ENCODE results near the gene TEAD2. TPM values are rescaled to one million over a fixed set of nuclear protein-coding genes. Genes with fewer than 3 reads are reported as not detected.
"Not testable (repeated sequence)": the region's sequence is repeated elsewhere in the genome, so short reads cannot be mapped to it uniquely, and the experiment has no call there.

The TEAD2 gene
- total and polyA plus RNA-seq, 9 of the 15 experiments (the other 6 are each of a cell fraction or from before 2014, with no cell fraction given): 1.6 to 27.0 (median 13.9) TPM

- TF ChIP-seq, protein P1, sequence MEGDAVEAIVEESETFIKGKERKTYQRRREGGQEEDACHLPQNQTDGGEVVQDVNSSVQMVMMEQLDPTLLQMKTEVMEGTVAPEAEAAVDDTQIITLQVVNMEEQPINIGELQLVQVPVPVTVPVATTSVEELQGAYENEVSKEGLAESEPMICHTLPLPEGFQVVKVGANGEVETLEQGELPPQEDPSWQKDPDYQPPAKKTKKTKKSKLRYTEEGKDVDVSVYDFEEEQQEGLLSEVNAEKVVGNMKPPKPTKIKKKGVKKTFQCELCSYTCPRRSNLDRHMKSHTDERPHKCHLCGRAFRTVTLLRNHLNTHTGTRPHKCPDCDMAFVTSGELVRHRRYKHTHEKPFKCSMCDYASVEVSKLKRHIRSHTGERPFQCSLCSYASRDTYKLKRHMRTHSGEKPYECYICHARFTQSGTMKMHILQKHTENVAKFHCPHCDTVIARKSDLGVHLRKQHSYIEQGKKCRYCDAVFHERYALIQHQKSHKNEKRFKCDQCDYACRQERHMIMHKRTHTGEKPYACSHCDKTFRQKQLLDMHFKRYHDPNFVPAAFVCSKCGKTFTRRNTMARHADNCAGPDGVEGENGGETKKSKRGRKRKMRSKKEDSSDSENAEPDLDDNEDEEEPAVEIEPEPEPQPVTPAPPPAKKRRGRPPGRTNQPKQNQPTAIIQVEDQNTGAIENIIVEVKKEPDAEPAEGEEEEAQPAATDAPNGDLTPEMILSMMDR (IDR thresholded peaks at IDR 0.05 in 2 of 3, conservative IDR thresholded peaks at IDR 0.05 in 1 of 3; ENCODE audit: insufficient read depth in 2 of 3, low read depth in 1 of 3, low read length in 3 of 3): no peak
Observed at GRCh38 chr19:49333811-49334288, 28.4 kb downstream of the TEAD2 start (continued).

- DNase-seq (ENCODE audit: extremely low read depth in 1 of 4, low spot score in 3 of 4) (no peak), ATAC-seq (no peak), FAIRE-seq (no peak)
- no peaks in the 10 kb centered on the region for H3K9me1 ChIP-seq (ENCODE audit: control insufficient read depth, insufficient read depth, low read length)
- H3K4me1 ChIP-seq (replicated peaks in 1 of 2; ENCODE audit: control insufficient read depth in 2 of 2, insufficient read depth in 2 of 2, low read length in 2 of 2): peaks cover 27 to 62% of the 10 kb centered on the region in 2 experiments; a peak in 4 of 5 replicates
- H3K9ac ChIP-seq (ENCODE audit: insufficient read depth in 1 of 2, low read depth in 2 of 2, low read length in 2 of 2): 0 out of 4 replicates have a peak overlapping the region, but pooled peaks of 1 of the 2 experiments have one; percentile 2
- no peak overlapping the region for H3K4me2 ChIP-seq (ENCODE audit: insufficient read depth, low read length)
- TF ChIP-seq MAFG (tag; conservative IDR thresholded peaks at IDR 0.05) (0 out of 2 replicates have a peak, but pooled peaks have one; percentile 30), ZNF316 (IDR thresholded peaks at IDR 0.05) (peak; percentile 43; the same call in 1 of the 2 replicates), C11orf30 (IDR thresholded peaks at IDR 0.05; ENCODE audit: low read depth) (peak; percentile 60), NFE2 (IDR thresholded peaks at IDR 0.05; ENCODE audit: low read depth) (peak; percentile 26; the same call in 1 of the 2 replicates), THRAP3 (IDR thresholded peaks at IDR 0.05; ENCODE audit: borderline replicate concordance) (no peak), PTBP1 (IDR thresholded peaks at IDR 0.05; ENCODE audit: low read depth, low read length) (no peak)
- no peak overlapping the region for H3K4me3 ChIP-seq
- no peaks in the 10 kb centered on the region for H3K9me3 ChIP-seq (replicated peaks; ENCODE audit: control insufficient read depth, insufficient read depth, low read depth, low read length)
- POLR2A ChIA-PET: interaction anchor here (0.5 to 1.6 kb wide), 3 partner anchors 12 to 172 kb away, joined by 3 to 4 read pairs (median 3); no protein-coding TSS in a partner anchor
- no peaks in the 10 kb centered on the region for H3K27me3 ChIP-seq (ENCODE audit: control insufficient read depth in 2 of 2, insufficient read depth in 2 of 2, low read length in 2 of 2)
- no peak overlapping the region for H3K27ac ChIP-seq (ENCODE audit: extremely low read depth, low read depth, low read length)
- H4K20me1 ChIP-seq (replicated peaks; ENCODE audit: control insufficient read depth, insufficient read depth, low read length): no peaks in the 10 kb centered on the region
- intact Hi-C loops (cut with micrococcal nuclease) (no loop called here), in situ Hi-C loops (cut with MboI) (no loop called here)
- WGBS (ENCODE audit: insufficient coverage, low coverage, missing lambda C conversion rate): 51% methylated on average over 3 of the region's 3 CpGs
- H3K36me3 ChIP-seq (ENCODE audit: control insufficient read depth, insufficient read depth, low read length): 0 out of 3 replicates have a peak, but pooled peaks cover 3% of the 10 kb centered on the region
- CTCF ChIA-PET (ENCODE audit: low intra/inter-chr PET ratio): interaction anchor here (0.5 kb wide), 1 partner anchor 136 kb away, joined by 5 read pairs; no protein-coding TSS in a partner anchor
- BruUV-seq (replicated peaks): no TSS peak
- H3K79me2 ChIP-seq (ENCODE audit: control insufficient read depth, insufficient read depth, low read length): no peaks in the 10 kb centered on the region
- no peak overlapping the region for H2AFZ ChIP-seq (ENCODE audit: low read depth, low read length)
Observed at GRCh38 chr19:49333418-49333805, 28.8 kb downstream of the TEAD2 start.

GRCh38 chr19:49332691-49333417 lies 29.4 kb downstream of the TEAD2 start:
- H3K79me2 ChIP-seq (ENCODE audit: control insufficient read depth, insufficient read depth, low read length); DNase-seq (ENCODE audit: extremely low read depth in 1 of 4, low spot score in 3 of 4); BruUV-seq (replicated peaks); intact Hi-C loops (cut with micrococcal nuclease); H3K36me3 ChIP-seq (ENCODE audit: control insufficient read depth, insufficient read depth, low read length); H4K20me1 ChIP-seq (replicated peaks; ENCODE audit: control insufficient read depth, insufficient read depth, low read length); ATAC-seq; H2AFZ ChIP-seq (ENCODE audit: low read depth, low read length); H3K4me3 ChIP-seq; H3K27me3 ChIP-seq (ENCODE audit: control insufficient read depth in 2 of 2, insufficient read depth in 2 of 2, low read length in 2 of 2); H3K4me2 ChIP-seq (ENCODE audit: insufficient read depth, low read length); H3K9ac ChIP-seq (ENCODE audit: insufficient read depth in 1 of 2, low read depth in 2 of 2, low read length in 2 of 2); FAIRE-seq; H3K9me3 ChIP-seq (replicated peaks; ENCODE audit: control insufficient read depth, insufficient read depth, low read depth, low read length); H3K27ac ChIP-seq (ENCODE audit: extremely low read depth, low read depth, low read length); H3K9me1 ChIP-seq (ENCODE audit: control insufficient read depth, insufficient read depth, low read length); CTCF ChIA-PET (ENCODE audit: low intra/inter-chr PET ratio); in situ Hi-C loops (cut with MboI): not testable (repeated sequence)
- 69% methylated on average over 12 of the region's 13 CpGs for WGBS (ENCODE audit: insufficient coverage, low coverage, missing lambda C conversion rate)
- POLR2A ChIA-PET: interaction anchor here (1.3 to 1.6 kb wide), 2 partner anchors 11 to 38 kb away, joined by 3 read pairs; no protein-coding TSS in a partner anchor
- peaks cover 27 to 57% of the 10 kb centered on the region in 2 experiments; a peak in 4 of 5 replicates for H3K4me1 ChIP-seq (replicated peaks in 1 of 2; ENCODE audit: control insufficient read depth in 2 of 2, insufficient read depth in 2 of 2, low read length in 2 of 2)

Data from K562 (cell line).